GM12892 (cell line): Measurements from ENCODE around the gene GDF9.

ENCODE experiments used
- POLR2A ChIP-seq: IDR thresholded peaks from 2 replicates; pipeline ENCODE4 v1.6.1; 2011; ENCODE audit warnings: low read depth, low read length, control low read depth
- TAF1 ChIP-seq: IDR thresholded peaks from 2 replicates; pipeline ENCODE4 v1.6.1; 2011; ENCODE audit warnings: low read depth, mild to moderate bottlenecking, control low read depth, low read length, borderline replicate concordance

DNA sequence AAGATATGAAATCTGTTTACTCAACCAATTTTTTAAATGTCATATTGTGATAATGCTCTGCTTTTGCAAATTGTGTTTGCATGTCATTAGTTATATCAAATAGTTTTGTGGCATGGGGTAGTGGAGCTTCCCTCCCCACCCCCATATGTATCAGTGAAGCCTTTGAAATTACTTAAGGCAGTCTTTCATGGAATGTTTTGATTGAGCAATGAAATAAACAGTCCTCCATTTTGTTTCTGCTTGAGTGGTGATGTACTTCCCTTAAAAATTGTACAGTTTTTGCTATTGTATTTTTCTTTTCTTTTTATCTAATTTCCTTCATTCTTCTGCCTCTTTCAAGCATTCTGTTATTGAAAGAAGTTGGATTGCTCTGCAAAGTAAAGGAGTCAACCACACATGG, 49.7 kb downstream of the GDF9 start:
- TF ChIP-seq TAF1 = no peak
- no peak for TF ChIP-seq POLR2A
